HG03575 (cell line): Measurements from ENCODE around the gene TRMT61A.

ENCODE experiments used
- ATAC-seq: cut with Tn5 transposase; IDR thresholded peaks from one replicate; pipeline ENCODE4 v1.9.1; 2021; ENCODE audit not compliant: unreplicated experiment, insufficient number of reproducible peaks, low FRiP score; ENCODE audit errors: extremely low read depth

TRMT61A gene

GRCh38 chr14:103556946-103557758, 28.2 kb downstream of the TRMT61A start:
- no peak for ATAC-seq

DNA sequence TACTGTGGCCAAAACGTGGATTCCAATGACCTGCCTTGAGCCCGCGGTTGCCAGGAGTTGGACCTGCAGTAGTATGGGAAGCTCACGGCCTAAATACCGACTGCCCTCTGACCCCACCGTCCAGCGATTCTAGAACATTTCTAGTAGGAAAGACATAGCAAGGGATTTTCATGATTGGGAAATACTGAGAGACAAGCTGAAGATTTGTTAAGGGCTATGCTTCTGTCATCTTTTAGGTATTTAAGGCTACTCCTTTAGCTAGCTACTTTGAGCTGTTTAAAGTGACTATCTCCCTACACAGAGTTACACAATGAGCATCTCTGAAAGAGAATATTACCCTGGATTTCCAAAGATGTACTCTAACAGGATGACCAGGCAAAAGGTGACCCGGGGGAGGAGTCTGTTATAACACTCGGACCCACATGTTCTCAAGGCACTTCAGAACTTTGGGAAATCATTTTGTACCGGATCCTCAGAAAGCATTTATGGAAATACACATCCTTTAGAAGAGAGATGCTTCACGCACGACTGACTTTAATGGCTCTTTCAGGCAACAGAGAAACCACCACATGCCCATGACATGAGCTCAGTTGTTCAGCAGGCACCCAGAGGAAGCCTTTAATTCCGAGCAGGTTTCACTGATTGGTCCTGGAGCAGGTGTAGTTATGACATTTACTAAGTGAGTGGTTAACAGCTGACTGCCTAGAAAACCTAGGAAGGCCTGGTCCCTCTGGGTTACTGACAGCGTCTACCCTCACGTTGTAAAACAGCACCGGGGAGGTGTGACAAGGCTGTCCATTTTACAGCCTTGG, 29.3 kb downstream of the TRMT61A start:
- ATAC-seq, result no peak

DNA sequence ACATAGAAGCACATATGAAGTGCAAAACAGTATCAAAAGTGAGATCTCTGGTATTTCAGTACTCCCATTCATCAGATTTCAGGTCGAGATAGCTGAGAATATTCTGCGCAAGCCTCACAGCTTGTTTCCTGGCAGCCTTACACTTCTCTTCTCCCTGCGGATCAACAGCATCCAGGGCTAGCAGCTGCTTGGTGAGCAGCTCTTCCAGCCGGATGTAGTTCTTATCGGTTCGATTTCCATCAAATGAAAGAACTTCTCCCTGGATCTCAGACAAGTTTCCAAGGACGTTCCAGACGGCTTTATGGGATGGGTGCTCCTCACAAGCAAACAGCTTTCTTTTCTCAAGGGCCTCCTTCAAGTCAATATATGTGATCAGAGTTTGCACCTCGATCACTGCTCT, 30.8 kb downstream of the TRMT61A start:
- no peak for ATAC-seq

DNA sequence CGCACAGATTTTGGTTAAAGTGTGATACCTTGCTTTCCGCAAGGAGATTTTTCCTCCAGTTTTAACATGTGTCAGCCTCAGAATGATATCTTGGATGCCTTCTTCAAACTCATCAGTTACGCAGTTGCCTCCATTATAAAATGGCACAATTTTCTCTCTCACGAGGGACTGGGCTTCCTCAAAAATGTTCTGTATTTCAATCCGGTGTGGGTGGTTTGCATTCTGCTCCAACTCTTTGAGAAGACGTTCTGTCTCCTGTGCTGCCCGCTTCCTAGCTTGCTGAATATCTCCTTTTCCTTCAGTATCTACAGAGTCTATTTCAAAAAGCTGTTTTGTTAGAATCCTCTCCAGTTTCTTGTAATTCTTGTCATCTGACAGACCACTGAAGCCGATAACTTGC, 31.7 kb downstream of the TRMT61A start:
- no peak for ATAC-seq

- ATAC-seq, result no peak
Measured at GRCh38 chr14:103561381-103562178, 32.6 kb downstream of the TRMT61A start.

- ATAC-seq, result no peak
Measured at GRCh38 chr14:103562179-103562428, 33.1 kb downstream of the TRMT61A start.

GRCh38 chr14:103562429-103563225, 33.6 kb downstream of the TRMT61A start, which contains the start of the genes BAG5 and COA8:
Gene BAG5 (minus strand): TSS chr14:103562657. CDS start chr14:103561164, 1,493 bp downstream.
Gene COA8 (plus strand): TSS chr14:103562960. CDS start chr14:103563002, 42 bp downstream.
- no peak for ATAC-seq

DNA sequence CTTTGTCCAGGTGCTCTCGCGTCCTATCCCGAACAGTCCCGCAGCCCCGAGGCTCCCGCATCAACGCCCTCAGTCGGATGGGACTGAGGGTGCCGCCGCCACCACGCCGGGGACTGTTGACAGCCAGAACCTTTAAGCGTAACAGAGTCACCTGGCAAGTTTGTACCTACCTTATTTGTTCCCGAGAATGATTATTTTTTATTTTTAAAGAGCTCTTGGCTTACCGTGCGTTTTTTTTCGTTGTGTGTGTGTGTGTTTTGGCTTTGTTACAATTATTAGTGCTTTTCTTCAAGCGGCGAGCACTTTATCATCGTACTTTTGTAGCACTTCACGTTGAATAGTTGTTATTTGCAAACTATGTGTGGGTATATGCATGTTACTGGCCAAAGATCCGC, 34.2 kb downstream of the TRMT61A start:
- ATAC-seq, result no peak

GRCh38 chr14:103563844-103564505, 35.0 kb downstream of the TRMT61A start:
- ATAC-seq, result no peak

DNA sequence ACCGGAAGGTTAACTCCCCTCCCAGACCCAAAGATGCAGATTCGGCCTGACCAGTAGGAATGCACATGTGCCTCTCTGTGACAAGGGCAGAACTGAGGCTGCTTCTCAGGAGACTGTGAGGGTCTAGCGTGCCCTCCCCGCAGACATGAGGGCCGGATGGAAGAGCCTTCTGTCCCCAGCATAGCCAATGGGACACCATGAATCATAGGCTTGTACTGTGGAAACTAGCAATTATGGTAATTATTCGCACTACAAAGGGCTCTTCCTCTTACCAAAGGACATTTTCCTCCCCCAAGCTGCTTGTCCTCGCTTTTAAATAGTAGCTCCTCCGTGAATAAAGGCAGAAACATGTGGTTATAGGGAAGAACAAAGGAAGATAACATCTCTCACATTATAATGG, 40.0 kb downstream of the TRMT61A start:
- no peak for ATAC-seq

GRCh38 chr14:103569408-103569807, 40.4 kb downstream of the TRMT61A start:
- no peak for ATAC-seq

GRCh38 chr14:103574104-103574503, 45.1 kb downstream of the TRMT61A start:
- no peak for ATAC-seq

DNA sequence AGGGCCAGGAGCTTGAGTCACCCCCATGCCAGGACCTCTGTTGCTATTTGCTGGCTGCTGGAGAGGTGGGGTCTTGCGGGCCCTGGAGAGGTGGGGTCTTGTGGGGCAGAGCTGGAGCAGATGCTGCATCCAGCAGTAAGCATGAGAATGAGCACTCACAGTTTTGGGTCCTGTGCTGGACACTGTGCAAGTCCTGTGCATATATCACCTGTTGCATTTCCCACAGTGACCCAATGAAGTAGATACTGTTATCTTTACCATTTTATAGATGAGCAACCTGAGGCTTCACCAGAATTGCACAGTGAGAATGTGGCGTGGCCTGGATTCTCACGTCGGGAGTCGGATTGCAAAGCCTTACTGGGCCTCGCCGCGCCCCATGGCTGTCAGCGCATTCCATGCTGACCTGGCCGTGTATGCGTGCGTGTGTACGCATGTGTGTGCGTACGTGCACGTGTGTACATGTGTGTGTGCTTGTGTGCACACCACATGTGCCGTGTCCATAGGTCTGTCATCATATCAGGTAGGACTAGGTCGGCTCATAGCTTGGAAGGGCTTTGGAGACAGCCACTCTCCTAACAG, 45.8 kb downstream of the TRMT61A start:
- no peak for ATAC-seq

DNA sequence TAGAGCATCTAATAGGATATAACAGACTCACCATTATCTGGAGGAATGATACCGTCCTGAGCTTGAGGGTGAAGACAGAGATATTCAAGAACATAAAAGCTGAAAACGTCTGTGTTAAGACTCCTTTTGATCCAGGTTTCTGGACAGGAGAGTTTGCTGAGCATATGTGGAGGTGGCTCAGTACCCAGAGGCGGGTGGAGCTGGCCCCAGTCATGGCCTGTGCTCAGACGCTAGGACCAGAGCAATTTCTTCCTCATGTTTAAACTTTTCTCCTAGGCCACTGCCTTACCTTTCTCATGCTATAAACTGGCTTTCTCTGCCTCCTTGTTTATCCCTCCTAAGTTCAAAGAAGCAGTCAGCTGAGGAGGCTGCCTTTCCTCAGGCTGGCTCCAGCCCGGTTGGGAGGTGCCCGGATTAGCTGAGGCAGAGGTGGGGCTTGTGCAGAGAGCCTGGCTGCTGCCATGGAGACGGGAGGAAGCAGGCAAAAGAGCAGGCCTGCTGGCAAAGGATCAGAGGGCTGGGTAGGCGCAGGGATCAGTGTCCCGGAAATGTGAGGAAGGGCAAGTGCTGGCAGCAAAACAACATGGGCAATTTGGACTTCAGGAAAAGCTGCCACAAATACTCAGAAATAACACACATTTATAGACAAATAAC, 47.5 kb downstream of the TRMT61A start:
- ATAC-seq, result no peak

DNA sequence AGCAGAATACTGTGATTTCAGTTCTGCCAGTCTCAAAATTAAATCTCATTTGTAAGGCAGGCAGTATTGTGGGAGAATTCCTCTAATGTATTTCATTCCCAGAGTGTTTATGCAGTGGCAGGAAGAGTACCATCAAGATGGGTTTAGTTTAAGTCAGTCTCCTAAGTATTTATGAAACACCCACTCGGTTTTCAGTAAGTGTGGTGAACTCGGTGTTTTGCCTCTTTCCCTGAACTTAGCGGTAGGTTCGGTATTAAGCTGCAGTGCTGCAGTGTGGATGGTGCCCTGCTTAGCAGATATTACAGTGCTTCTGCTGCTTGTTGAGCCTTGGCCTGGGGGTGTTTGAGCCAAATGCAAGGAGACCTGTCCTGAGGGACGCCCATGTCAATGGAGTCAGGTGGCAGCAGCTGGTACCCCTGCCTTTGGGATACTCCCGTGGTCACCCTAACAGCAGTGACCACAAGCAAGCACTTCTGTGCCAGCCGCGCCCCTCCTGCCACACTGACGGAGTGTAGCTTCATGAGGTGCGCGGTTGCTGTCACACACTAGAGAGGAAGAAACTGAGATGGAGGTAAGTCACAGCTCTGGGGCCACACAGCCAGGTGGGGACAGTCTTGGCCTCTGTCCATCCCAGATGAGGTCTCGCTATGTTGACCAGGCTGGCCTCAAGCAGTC, 49.5 kb downstream of the TRMT61A start:
- ATAC-seq, result no peak

DNA sequence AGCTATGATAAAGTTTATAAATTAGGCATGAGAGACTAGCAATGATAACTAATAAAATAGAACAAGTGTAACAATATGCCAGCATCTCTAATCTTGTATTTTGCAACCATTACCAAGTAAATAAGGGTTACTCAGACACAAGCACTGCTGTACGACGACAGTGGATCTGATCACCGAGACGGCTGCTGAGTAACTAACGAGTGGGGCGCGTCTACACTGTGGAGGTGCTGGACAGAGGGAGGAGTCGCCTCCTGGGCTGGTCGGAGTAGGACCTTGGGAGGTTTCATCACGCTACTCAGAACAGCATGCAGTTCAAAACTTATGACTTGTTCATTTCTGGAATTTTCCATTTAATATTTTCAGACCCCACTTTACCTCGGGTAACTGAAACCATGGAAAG, 52.2 kb downstream of the TRMT61A start:
- ATAC-seq, result no peak
